AG04449 (cell line): ENCODE data around the gene GGA2.

ENCODE experiments used
- CTCF ChIA-PET: fragments of 350-600 bp; formaldehyde crosslinking; extraction: SDS; loops from one replicate; lab custom pipeline; 2021; ENCODE audit warnings: antibody characterized with exemption; lab: Yijun Ruan, JAX
- POLR2A ChIA-PET: fragments of 400-600, 350-600 bp; formaldehyde crosslinking; extraction: SDS; loops from one replicate; lab custom pipeline; 2020; ENCODE audit warnings: antibody characterized with exemption, inconsistent platforms; lab: Yijun Ruan, JAX
- DNase-seq: peaks from one replicate; pipeline ENCODE4 v3.0.0-alpha.2; 2010; ENCODE audit warnings: low read depth, low spot score
- H3K4me3 ChIP-seq: 2 replicates; pipeline ENCODE4 v1.5.1; 2011; ENCODE audit warnings: low read depth, mild to moderate bottlenecking, control low read depth, low read length
- TF ChIP-seq, protein P1 (sequence below): IDR thresholded peaks from one replicate; pipeline ENCODE4 v1.5.1; 2011; ENCODE audit warnings: mild to moderate bottlenecking, moderate library complexity, low read length, control low read depth, inconsistent platforms; ENCODE audit not compliant: insufficient read depth; ENCODE audit errors: missing control alignments

Gene GGA2

DNA sequence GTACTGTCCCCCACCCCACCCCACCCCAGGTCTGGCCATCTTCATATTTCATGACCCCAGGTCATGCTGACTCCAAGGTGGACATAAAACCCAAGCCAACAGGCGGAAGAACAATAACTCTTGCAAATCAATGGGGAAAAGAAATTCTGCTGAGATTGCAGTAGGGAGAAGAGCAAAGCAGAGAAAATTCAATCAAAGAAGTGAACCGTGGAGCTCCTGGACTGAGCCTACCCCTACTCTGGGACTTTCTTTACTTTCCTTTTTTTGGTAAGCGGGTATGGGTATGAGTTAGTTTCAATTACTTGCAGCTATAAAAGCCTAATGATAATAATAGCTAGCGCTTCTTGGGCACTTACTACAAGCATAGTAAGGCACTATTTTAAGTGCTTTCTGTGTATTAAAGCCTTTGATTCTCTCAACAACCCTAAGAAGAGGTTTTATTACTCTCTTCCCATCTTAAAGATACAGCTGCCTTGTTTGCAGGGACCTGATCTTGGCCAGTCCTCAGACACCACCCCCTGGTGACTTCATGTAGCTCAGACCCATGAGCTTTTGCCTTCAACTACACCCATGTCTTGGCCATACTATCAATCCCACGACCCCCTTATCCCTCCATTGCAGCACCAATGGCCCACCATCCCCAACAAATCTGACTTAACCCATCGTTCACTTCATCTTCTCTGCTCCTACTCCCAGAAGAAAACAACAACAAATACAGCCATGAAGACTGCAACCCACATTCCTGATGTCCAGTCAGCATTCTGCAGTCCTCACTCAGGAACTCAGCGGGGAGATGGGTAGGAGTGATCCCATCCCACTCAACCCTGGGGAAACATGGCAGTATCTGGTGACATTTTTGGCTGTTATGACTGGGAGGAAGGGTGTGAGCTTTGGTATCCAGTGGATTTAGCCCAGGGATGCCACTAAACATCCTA lies 4.4 kb downstream of the GGA2 start:
- TF ChIP-seq, protein P1, sequence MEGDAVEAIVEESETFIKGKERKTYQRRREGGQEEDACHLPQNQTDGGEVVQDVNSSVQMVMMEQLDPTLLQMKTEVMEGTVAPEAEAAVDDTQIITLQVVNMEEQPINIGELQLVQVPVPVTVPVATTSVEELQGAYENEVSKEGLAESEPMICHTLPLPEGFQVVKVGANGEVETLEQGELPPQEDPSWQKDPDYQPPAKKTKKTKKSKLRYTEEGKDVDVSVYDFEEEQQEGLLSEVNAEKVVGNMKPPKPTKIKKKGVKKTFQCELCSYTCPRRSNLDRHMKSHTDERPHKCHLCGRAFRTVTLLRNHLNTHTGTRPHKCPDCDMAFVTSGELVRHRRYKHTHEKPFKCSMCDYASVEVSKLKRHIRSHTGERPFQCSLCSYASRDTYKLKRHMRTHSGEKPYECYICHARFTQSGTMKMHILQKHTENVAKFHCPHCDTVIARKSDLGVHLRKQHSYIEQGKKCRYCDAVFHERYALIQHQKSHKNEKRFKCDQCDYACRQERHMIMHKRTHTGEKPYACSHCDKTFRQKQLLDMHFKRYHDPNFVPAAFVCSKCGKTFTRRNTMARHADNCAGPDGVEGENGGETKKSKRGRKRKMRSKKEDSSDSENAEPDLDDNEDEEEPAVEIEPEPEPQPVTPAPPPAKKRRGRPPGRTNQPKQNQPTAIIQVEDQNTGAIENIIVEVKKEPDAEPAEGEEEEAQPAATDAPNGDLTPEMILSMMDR = no peak
- DNase-seq = no peak
- no peak overlapping the region for H3K4me3 ChIP-seq
- CTCF ChIA-PET = interaction anchor here (0.9 to 1.7 kb wide), 4 partner anchors 9 to 91 kb away, joined by 3 to 11 read pairs (median 4); no protein-coding TSS in a partner anchor
- POLR2A ChIA-PET = no interaction called here

DNA sequence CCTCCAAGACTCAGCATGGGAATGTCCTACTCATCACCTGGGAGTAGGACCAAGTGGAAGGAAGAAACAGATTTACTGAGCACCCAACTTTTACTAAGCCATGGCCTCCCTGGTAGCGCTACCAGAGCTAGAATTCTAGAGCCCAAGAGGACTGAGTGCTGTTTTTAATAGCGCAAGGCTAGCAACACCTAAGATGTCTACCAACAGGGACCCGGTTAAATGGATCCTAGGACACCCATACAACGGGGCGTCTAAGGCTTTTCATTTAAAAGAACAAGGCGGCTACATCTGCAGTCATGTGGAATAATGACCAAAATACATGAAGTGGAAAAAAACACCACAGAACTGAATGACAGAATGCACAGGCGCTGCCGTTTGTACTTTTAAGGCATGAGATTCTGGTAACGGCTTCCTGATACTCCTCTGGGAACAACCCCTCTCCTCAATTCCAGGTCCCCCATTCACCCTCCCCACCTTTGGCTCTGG lies 5.1 kb downstream of the GGA2 start:
- POLR2A ChIA-PET = interaction anchor here (1.1 to 1.2 kb wide), 2 partner anchors 52 to 53 kb away, joined by 3 to 5 read pairs; partner anchors contain the start of gene COG7
- no peak overlapping the region for H3K4me3 ChIP-seq
- TF ChIP-seq, protein P1 = no peak
- CTCF ChIA-PET = interaction anchor here (1.4 to 1.7 kb wide), 3 partner anchors 52 to 71 kb away, joined by 4 to 11 read pairs (median 5); partner anchors contain the start of genes EARS2 and UBFD1
- no peak for DNase-seq

- ChIA-PET CTCF (interaction anchor here (1.4 to 1.5 kb wide), 2 partner anchors 53 to 71 kb away, joined by 4 to 5 read pairs; partner anchors contain the start of genes EARS2 and UBFD1), POLR2A (interaction anchor here (1.1 to 1.2 kb wide), 2 partner anchors 51 to 54 kb away, joined by 3 to 5 read pairs; partner anchors contain the start of gene COG7)
- peak; percentile 83 for DNase-seq
- TF ChIP-seq, protein P1 = no peak
- no peak overlapping the region; the same call in 1 of the 2 replicates for H3K4me3 ChIP-seq
Measured at GRCh38 chr16:23504453-23505179, 5.7 kb downstream of the GGA2 start.

DNA sequence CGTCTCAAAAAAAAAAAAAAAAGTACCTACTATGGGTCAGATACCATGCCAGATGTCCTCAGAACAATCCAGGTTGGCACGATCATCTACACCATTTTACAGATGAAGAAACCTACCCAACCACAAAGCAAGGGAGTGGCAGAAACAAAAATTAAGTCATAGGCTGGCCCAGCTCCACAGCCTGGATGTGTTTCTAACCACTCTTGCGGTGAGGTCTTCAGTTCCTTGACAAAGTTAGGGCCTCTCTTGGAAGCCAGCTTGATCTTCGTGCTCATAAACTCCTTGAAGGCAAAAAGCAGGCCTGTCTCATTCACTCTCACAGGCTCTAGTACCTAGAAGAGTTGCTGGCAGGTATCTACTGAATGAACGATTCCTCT lies 6.2 kb downstream of the GGA2 start:
- ChIA-PET CTCF (interaction anchor here (0.9 to 1.5 kb wide), 3 partner anchors 16 to 70 kb away, joined by 3 to 5 read pairs (median 4); partner anchors contain the start of genes EARS2 and UBFD1), POLR2A (interaction anchor here (1.1 to 1.2 kb wide), 2 partner anchors 51 to 55 kb away, joined by 3 to 5 read pairs; partner anchors contain the start of gene COG7)
- H3K4me3 ChIP-seq = no peak overlapping the region
- no peak for DNase-seq
- TF ChIP-seq, protein P1 = no peak

DNA sequence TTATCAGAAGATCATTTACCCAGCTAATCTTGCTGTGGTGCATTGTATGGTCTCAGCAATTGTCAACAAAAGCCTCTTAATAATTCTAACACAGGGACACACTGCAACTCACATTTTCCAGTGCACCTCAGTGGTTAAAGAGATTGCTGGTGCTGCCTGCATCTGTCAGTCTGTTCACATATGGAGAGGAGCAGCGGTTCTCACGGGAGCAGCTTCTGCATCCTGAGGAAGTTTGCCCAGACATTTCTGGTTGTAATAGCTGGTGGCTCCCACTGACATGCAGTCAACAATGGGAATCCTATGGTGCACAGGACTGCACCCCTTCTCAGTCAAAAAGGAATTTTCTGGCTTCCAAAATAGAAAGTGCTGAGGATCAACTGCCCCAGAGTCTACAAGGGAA lies 7.8 kb downstream of the GGA2 start:
- TF ChIP-seq, protein P1 = no peak
- no peak for DNase-seq
- ChIA-PET CTCF (no interaction called here), POLR2A (no interaction called here)
- no peak overlapping the region for H3K4me3 ChIP-seq
